ENCODE data around the gene TUBG1.
"Not testable (repeated sequence)": the region's sequence is repeated elsewhere in the genome, so short reads cannot be mapped to it uniquely, and the experiment has no call there.

Gene TUBG1

GRCh38 chr17:42617956-42618431, 8.5 kb downstream of the TUBG1 start:
- Histone ChIP-seq H3K4me3 (no peak overlapping the region), H3K27ac (peak overlapping the region in 2 of 21 experiments; percentile 11 to 38)

GRCh38 chr17:42618442-42619150, 9.1 kb downstream of the TUBG1 start:
- no peak overlapping the region for H3K4me3 ChIP-seq
- peak overlapping the region in 3 of 21 experiments; percentile 11 to 38 (median 11) for H3K27ac ChIP-seq

GRCh38 chr17:42621987-42622386, 12.5 kb downstream of the TUBG1 start:
- not testable (repeated sequence) for H3K27ac ChIP-seq, H3K4me3 ChIP-seq

- Histone ChIP-seq H3K4me3 (no peak overlapping the region), H3K27ac (peak overlapping the region in 1 of 21 experiments; percentile 11)
Observed at GRCh38 chr17:42623271-42623670, 13.8 kb downstream of the TUBG1 start.

GRCh38 chr17:42623732-42624596, 14.5 kb downstream of the TUBG1 start:
- peak overlapping the region in 10 of 21 experiments; percentile 2 to 72 (median 35) for H3K27ac ChIP-seq
- H3K4me3 ChIP-seq, result no peak overlapping the region

GRCh38 chr17:42627032-42627764, 17.7 kb downstream of the TUBG1 start:
- not testable (repeated sequence) for H3K27ac ChIP-seq, H3K4me3 ChIP-seq

GRCh38 chr17:42629411-42630009, 20.0 kb downstream of the TUBG1 start:
- no peak overlapping the region for H3K4me3 ChIP-seq
- H3K27ac ChIP-seq, result peak overlapping the region in 4 of 21 experiments; percentile 13 to 62 (median 32)

GRCh38 chr17:42632949-42633444, 23.5 kb downstream of the TUBG1 start:
- H3K27ac ChIP-seq, result peak overlapping the region in 6 of 21 experiments; percentile 17 to 62 (median 42)
- no peak overlapping the region for H3K4me3 ChIP-seq

- H3K27ac ChIP-seq, result no peak overlapping the region
- H3K4me3 ChIP-seq, result no peak overlapping the region
Observed at GRCh38 chr17:42639525-42640113, 30.1 kb downstream of the TUBG1 start.

- Histone ChIP-seq H3K4me3 (no peak overlapping the region), H3K27ac (no peak overlapping the region)
Observed at GRCh38 chr17:42640121-42640520, 30.6 kb downstream of the TUBG1 start.

- H3K4me3 ChIP-seq, result no peak overlapping the region
- H3K27ac ChIP-seq, result no peak overlapping the region
Observed at GRCh38 chr17:42642336-42642735, 32.9 kb downstream of the TUBG1 start.

- H3K27ac ChIP-seq, result no peak overlapping the region
- no peak overlapping the region for H3K4me3 ChIP-seq
Observed at GRCh38 chr17:42647778-42648177, 38.3 kb downstream of the TUBG1 start.

- H3K27ac ChIP-seq, result no peak overlapping the region
- no peak overlapping the region for H3K4me3 ChIP-seq
Observed at GRCh38 chr17:42651392-42651791, 41.9 kb downstream of the TUBG1 start.

- H3K4me3 ChIP-seq, result peak overlapping the region in 6 of 7 experiments; percentile 4 to 34 (median 20)
- H3K27ac ChIP-seq, result peak overlapping the region in 20 of 21 experiments; percentile 38 to 88 (median 75)
Observed at GRCh38 chr17:42653179-42654124, 44.0 kb downstream of the TUBG1 start.

GRCh38 chr17:42655528-42655927, 46.0 kb downstream of the TUBG1 start:
- peak overlapping the region in 1 of 21 experiments; percentile 49 for H3K27ac ChIP-seq

GRCh38 chr17:42657824-42658588, 48.5 kb downstream of the TUBG1 start:
- Histone ChIP-seq H3K4me3 (no peak overlapping the region), H3K27ac (peak overlapping the region in 1 of 21 experiments; percentile 81)

More at GRCh38 chr17:42655528-42655927, 46.0 kb downstream of the TUBG1 start:
- H3K4me3 ChIP-seq, result no peak overlapping the region
